GM12864 (cell line): ENCODE data around the gene NHSL2.

ENCODE experiments used
- DNase-seq: peaks from one replicate; pipeline ENCODE4 v3.0.0-alpha.2; 2011; ENCODE audit warnings: low read depth
- H3K4me3 ChIP-seq: 2 replicates; pipeline ENCODE4 v1.5.1; 2011; ENCODE audit warnings: mild to moderate bottlenecking, low read depth, low read length, control low read depth
- TF ChIP-seq, protein P1 (sequence below): IDR thresholded peaks from 2 replicates; pipeline ENCODE4 v1.5.1; 2011; ENCODE audit warnings: low read depth, mild to moderate bottlenecking, moderate library complexity, low read length, control low read depth, inconsistent platforms; ENCODE audit errors: missing control alignments

Gene NHSL2

DNA sequence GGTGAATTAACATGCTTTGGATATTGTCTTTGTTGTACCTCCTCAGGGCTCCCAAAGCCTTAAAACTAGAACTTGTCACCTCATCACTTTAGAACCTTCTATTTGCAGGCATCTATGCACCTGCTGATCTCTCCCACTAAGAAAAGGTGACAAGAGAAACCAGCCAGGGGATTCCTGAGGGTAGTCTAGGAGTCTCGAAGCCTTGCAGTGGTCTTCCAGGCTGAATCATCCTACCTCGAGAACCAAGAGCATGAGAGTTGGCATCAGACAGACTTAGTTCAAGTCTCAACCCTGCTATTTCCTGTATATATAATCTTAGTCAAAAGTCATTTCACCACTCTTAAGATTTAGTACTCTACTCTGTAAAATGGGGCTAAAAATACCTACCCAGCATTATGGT lies 191.5 kb downstream of the NHSL2 start:
- TF ChIP-seq, protein P1, sequence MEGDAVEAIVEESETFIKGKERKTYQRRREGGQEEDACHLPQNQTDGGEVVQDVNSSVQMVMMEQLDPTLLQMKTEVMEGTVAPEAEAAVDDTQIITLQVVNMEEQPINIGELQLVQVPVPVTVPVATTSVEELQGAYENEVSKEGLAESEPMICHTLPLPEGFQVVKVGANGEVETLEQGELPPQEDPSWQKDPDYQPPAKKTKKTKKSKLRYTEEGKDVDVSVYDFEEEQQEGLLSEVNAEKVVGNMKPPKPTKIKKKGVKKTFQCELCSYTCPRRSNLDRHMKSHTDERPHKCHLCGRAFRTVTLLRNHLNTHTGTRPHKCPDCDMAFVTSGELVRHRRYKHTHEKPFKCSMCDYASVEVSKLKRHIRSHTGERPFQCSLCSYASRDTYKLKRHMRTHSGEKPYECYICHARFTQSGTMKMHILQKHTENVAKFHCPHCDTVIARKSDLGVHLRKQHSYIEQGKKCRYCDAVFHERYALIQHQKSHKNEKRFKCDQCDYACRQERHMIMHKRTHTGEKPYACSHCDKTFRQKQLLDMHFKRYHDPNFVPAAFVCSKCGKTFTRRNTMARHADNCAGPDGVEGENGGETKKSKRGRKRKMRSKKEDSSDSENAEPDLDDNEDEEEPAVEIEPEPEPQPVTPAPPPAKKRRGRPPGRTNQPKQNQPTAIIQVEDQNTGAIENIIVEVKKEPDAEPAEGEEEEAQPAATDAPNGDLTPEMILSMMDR, result no peak
- no peak overlapping the region for H3K4me3 ChIP-seq
- DNase-seq, result no peak

DNA sequence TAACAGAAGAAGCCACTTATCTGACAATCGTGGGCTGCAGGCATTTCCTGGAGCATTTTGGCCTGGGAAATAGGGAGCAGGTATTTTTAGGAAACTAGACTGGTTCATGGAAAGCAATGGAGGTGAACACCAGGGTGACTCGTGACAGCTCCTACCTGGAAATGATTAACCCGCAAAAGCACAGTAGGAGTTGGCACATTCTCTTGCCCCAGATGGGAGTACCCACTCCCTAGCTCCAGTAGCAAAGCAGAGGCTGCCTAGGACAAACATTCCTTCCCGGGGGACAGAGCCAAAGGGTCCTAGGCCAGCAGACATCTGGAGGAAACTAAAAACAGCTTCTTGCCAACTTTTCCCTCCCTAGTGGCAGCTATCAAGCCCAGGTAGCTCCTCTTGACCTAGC lies 192.1 kb downstream of the NHSL2 start:
- TF ChIP-seq, protein P1, result no peak
- H3K4me3 ChIP-seq, result no peak overlapping the region
- DNase-seq, result no peak

DNA sequence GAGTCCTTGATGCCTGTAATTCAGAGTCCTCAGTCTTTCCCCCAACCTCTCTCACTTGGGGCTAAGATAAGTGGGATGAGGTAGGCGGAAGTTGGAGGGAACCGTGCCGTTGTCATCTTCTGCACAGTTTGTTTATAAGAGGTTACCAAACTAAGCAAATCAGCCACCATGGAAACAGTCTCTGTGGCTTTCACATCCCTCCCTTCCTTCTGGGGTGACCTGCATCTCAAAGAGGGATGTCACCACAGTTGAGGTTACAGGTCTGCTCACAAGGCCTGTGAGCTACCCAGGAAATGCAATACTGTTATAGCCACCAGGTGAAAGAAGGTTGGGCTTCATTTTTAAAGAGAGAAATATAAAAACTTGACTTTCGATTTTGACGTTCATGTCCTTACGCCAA lies 194.8 kb downstream of the NHSL2 start:
- TF ChIP-seq, protein P1, result no peak
- H3K4me3 ChIP-seq, result no peak overlapping the region
- DNase-seq, result peak; percentile 70

DNA sequence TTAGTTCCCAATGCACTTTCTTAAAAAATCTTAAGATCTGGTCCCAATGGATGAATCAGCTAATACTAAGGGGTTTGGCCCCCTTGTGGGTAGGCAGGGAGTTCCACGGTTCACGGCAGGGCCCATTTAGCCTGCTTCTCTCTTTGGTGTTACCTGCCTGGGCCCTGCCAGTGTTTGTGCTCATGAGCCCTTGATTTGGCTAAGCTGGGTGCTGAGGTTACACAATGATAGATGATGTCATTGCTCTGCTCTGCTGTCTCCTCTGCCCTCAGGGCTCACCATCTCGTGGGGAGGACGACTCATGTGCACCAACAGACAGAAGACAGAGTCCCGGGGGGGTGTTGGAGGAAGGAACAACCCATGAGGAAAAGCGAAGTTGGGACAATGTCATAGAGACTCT lies 196.7 kb downstream of the NHSL2 start:
- DNase-seq, result no peak
- TF ChIP-seq, protein P1, result no peak

DNA sequence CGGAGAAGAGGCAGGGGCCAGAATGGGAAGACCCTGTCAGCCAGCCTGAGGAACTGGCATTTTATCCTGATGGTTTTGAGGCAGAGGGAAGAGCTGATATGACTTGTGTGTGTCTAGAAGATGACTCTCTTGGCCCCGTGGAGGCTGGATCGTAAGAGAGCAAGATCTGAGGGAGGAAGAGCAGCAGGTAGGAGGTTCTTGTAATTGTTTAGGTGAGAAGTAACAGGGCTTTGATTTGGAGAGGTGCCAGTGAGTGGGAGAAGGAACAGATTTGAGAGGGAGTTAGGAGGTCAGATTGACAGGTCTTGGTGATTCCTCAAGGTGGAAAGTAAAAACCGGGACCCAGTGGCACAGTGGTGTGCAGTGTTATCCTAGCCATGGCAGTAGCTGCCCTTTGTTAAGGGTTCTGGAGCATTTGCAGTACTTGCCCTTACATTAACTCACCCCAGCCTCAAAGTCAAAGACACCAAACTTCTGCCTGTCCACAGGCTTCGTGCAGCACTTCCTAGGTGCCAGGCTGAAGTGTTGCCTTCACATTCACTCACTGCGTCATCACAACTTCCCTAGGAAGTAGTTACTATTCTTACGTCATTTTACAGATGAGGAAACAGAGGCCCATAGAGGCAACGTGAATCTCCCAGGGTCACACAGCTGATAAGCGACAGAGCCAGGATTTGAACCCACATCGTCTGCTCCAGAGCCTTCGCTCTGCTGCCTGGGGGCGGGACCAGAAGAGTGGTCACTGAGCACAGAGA lies 197.4 kb downstream of the NHSL2 start:
- no peak overlapping the region for H3K4me3 ChIP-seq
- TF ChIP-seq, protein P1, result no peak
- no peak for DNase-seq

More for the DNA sequence above, 196.7 kb downstream of the NHSL2 start:
- no peak overlapping the region for H3K4me3 ChIP-seq

DNA sequence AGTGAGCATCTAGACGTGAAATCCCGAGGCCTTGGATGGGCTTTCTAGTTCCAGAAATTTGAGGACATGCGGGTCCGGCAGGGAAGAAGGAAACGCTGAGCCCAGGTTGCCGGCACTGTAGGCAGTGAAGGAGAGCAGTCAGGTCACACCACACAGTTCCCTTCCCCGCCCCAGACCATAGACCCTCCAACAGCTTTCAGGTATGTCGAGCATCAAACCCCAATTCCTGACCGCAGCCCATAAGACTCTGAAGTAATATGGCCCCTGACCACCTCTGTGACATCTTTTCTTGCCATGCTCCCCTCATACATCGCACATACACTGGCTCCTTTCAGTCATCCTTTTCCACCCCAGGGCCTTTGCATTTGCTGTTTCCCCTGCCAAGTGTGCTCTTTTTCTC lies 198.0 kb downstream of the NHSL2 start:
- DNase-seq, result no peak

More for the DNA sequence above, 198.0 kb downstream of the NHSL2 start:
- TF ChIP-seq, protein P1, result no peak
- H3K4me3 ChIP-seq, result no peak overlapping the region
